Hepatocyte (in vitro differentiated cells): Measurements from ENCODE around the gene ZNF423. TPM values are rescaled to one million over a fixed set of nuclear protein-coding genes. Genes with fewer than 3 reads are reported as not detected.

Experiments used
- DNase-seq: peaks from one replicate; pipeline ENCODE4 v3.0.0-alpha.2; 2016; ENCODE audit warnings: low spot score
- H2AFZ ChIP-seq: fragments of 200-600 bp; sonication (generic); 2 replicates; pipeline ENCODE4 v1.6.0; 2016; ENCODE audit warnings: antibody characterized with exemption, mild to moderate bottlenecking
- H3K27ac ChIP-seq: fragments of 200-600 bp; sonication (generic); 2 replicates; pipeline ENCODE4 v1.5.1; 2016; ENCODE audit warnings: mild to moderate bottlenecking
- H3K27me3 ChIP-seq: fragments of 200-600 bp; sonication (generic); 2 replicates; pipeline ENCODE4 v1.6.1; 2016
- H3K36me3 ChIP-seq: fragments of 200-600 bp; sonication (generic); replicated peaks from 2 replicates; pipeline ENCODE4 v1.5.1; 2016; ENCODE audit warnings: low read depth; ENCODE audit not compliant: insufficient read depth
- H3K4me1 ChIP-seq: fragments of 200-600 bp; sonication (generic); 2 replicates; pipeline ENCODE4 v1.5.1; 2016; ENCODE audit warnings: mild to moderate bottlenecking, moderate library complexity; ENCODE audit not compliant: insufficient read depth
- H3K4me2 ChIP-seq: fragments of 200-600 bp; sonication (generic); 2 replicates; pipeline ENCODE4 v1.6.0; 2016
- H3K4me3 ChIP-seq: fragments of 200-600 bp; sonication (generic); 2 replicates; pipeline ENCODE4 v1.5.1; 2016; ENCODE audit warnings: mild to moderate bottlenecking
- H3K79me2 ChIP-seq: fragments of 200-600 bp; sonication (generic); 2 replicates; pipeline ENCODE4 v1.6.0; 2017; ENCODE audit warnings: mild to moderate bottlenecking
- H3K9me2 ChIP-seq: fragments of 200-600 bp; sonication (generic); replicated peaks from 2 replicates; pipeline ENCODE4 v1.6.0; 2017; ENCODE audit warnings: mild to moderate bottlenecking; ENCODE audit not compliant: insufficient read depth
- H3K9me3 ChIP-seq: fragments of 200-600 bp; sonication (generic); 2 replicates; pipeline ENCODE4 v1.5.1; 2016; ENCODE audit warnings: low read depth, mild to moderate bottlenecking
- H4K20me1 ChIP-seq: fragments of 200-600 bp; sonication (generic); 2 replicates; pipeline ENCODE4 v1.6.0; 2016; ENCODE audit warnings: mild to moderate bottlenecking; ENCODE audit not compliant: insufficient read depth, poor library complexity, severe bottlenecking
- CTCF ChIP-seq: fragments of 200-600 bp; sonication (generic); IDR thresholded peaks from 2 replicates; pipeline ENCODE4 v1.5.1; 2016; ENCODE audit warnings: antibody characterized with exemption, mild to moderate bottlenecking; ENCODE audit not compliant: poor library complexity
- EZH2 ChIP-seq: fragments of 200-600 bp; sonication (generic); IDR thresholded peaks from 2 replicates; pipeline ENCODE4 v1.6.1; 2016; ENCODE audit warnings: antibody characterized with exemption, mild to moderate bottlenecking, borderline replicate concordance
- EZH2phosphoT487 ChIP-seq: fragments of 200-600 bp; sonication (generic); IDR thresholded peaks from one replicate; pipeline ENCODE4 v1.6.1; 2018; ENCODE audit warnings: antibody characterized with exemption, mild to moderate bottlenecking, low read depth, moderate library complexity; ENCODE audit not compliant: unreplicated experiment, severe bottlenecking
- WGBS: methylation state at CpG from one replicate; pipeline ENCODE4 v1.1.6; 2016; ENCODE audit warnings: low lambda C conversion rate; ENCODE audit errors: missing lambda C conversion rate; 5-methylcytosine and 5-hydroxymethylcytosine counted together
- polyA plus RNA-seq: library from polyadenylated mRNA; unstranded; fragments of >200 nt; fragmentation: Nextera tagmentation; extraction: Ambion mirVana; gene quantifications from 2 replicates; pipeline ENCODE4 v1.2.1, GENCODE V29; 2016
- total RNA-seq: library from RNA; depleted of rRNA; stranded (reverse); fragments of >200 nt; gene quantifications from 2 replicates; pipeline ENCODE4 v1.2.3, GENCODE V29; 2014

Gene ZNF423
- total and polyA plus RNA-seq, 2 experiments from 2014 or later, result 9.6 to 11.8 TPM

DNA sequence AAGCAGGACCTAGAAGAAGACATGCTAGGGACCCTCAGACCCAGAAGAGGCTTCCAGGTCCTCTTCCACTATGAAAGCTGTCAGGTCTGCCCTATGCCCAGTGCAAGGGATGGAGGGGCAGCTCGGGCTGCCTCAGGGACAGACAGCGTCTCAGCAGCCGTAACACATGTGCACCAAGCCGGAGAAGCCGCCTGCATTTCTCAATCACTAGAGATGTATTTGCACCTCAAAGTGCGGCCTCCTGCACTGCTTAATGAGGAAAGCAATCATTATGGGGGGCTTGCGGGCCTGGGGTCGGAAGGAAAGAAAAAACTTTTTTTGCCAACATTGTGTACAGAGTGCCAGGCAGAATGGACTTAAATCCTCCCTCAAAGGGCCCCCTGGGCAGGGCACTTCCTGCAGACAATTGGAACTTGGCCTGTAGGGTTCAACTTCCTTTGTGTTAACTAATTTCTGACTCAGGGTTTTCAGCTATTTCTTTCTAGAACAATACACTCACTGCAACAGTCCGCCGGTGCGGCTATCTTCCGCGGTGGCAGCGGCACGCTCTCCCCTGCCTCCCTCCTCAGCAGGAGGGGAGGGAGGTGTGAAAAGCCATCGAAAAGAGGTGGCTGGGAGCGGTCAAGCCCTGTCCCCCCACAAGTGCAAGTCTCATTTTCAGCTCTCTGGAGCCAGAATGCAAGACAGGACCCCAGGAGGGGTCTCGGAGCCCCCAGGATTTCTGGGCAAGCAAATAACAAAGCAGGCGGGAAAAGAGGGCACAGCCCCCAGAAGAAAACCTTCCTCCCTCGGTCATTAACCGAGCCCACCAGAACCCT is 101.2 kb downstream of the ZNF423 start:
- H2AFZ ChIP-seq, result peak overlapping the region; percentile 50
- peaks cover 13% of the 10 kb centered on the region for H3K79me2 ChIP-seq
- no peaks in the 10 kb centered on the region for H3K27me3 ChIP-seq
- no peaks in the 10 kb centered on the region for H3K9me3 ChIP-seq
- WGBS, result 39% methylated on average over 21 of the region's 21 CpGs
- peaks cover 20% of the 10 kb centered on the region for H3K4me1 ChIP-seq
- H3K9me2 ChIP-seq, result no peaks in the 10 kb centered on the region
- TF ChIP-seq EZH2 (no peak), EZH2phosphoT487 (no peak), CTCF (no peak)
- H3K27ac ChIP-seq, result peak overlapping the region; percentile 64
- H4K20me1 ChIP-seq, result no peaks in the 10 kb centered on the region
- no peaks in the 10 kb centered on the region for H3K36me3 ChIP-seq
- peak overlapping the region; percentile 11 for H3K4me3 ChIP-seq
- H3K4me2 ChIP-seq, result peak overlapping the region; percentile 86
- DNase-seq, result peak; percentile 53

GRCh38 chr16:49750341-49751000 is 105.4 kb downstream of the ZNF423 start:
- no peak for TF ChIP-seq EZH2
- TF ChIP-seq EZH2phosphoT487, result no peak
- no peak for TF ChIP-seq CTCF
- Histone ChIP-seq H2AFZ (no peak overlapping the region), H4K20me1 (no peaks in the 10 kb centered on the region), H3K27me3 (no peaks in the 10 kb centered on the region), H3K9me2 (no peaks in the 10 kb centered on the region), H3K79me2 (peaks cover 6% of the 10 kb centered on the region), H3K36me3 (no peaks in the 10 kb centered on the region), H3K27ac (no peak overlapping the region), H3K9me3 (no peaks in the 10 kb centered on the region), H3K4me2 (no peak overlapping the region), H3K4me3 (no peak overlapping the region), H3K4me1 (peaks cover 16% of the 10 kb centered on the region)
- 66% methylated on average over 15 of the region's 15 CpGs for WGBS
- no peak for DNase-seq

DNA sequence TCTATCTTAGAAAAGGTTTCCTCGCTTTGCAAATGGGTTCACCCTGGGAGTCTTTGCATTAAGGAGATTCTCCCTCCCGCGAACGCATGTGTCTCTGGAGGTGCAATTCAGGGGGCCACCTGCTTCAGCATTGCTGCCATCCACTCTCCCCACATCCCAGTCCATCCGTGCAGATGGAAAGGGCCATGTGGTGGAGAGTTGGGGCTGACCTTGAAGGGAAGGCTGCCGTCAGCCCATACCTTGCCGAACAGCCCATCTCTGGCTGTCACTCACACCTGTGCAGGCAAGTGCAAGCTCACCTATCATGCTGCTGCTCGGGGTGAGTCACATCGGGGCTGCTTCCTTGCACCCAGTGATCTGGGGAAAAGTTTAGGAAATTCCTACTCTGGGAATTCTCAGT is 106.1 kb downstream of the ZNF423 start:
- TF ChIP-seq CTCF (no peak), EZH2phosphoT487 (no peak), EZH2 (no peak)
- Histone ChIP-seq H3K9me2 (no peaks in the 10 kb centered on the region), H3K27ac (no peak overlapping the region), H3K4me2 (no peak overlapping the region), H3K79me2 (peaks cover 6% of the 10 kb centered on the region), H3K27me3 (no peaks in the 10 kb centered on the region), H3K4me3 (no peak overlapping the region), H3K36me3 (no peaks in the 10 kb centered on the region), H3K4me1 (peaks cover 11% of the 10 kb centered on the region), H2AFZ (no peak overlapping the region), H3K9me3 (no peaks in the 10 kb centered on the region), H4K20me1 (no peaks in the 10 kb centered on the region)
- no peak for DNase-seq
- WGBS, result 69% methylated on average over 9 of the region's 9 CpGs
